ENCODE results near the gene ZDHHC7. TPM values are rescaled to one million over a fixed set of nuclear protein-coding genes. Genes with fewer than 3 reads are reported as not detected.
"Not testable (repeated sequence)": the region's sequence is repeated elsewhere in the genome, so short reads cannot be mapped to it uniquely, and the experiment has no call there.

ZDHHC7 gene, protein sequence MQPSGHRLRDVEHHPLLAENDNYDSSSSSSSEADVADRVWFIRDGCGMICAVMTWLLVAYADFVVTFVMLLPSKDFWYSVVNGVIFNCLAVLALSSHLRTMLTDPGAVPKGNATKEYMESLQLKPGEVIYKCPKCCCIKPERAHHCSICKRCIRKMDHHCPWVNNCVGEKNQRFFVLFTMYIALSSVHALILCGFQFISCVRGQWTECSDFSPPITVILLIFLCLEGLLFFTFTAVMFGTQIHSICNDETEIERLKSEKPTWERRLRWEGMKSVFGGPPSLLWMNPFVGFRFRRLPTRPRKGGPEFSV
- polyA plus RNA-seq (ENCODE audit: insufficient read length in 3 of 3) = 10 to 100 TPM; 47.0 to 62.5 (median 61.7) TPM
- long read RNA-seq, donor 1, transcript ZDHHC7-201 (8 exons, 3,442 nt) = major isoform, 9 of 10 reads
- long read RNA-seq, donor 1, partial matches to known transcripts = 0 of 10 reads
- long read RNA-seq, donor 1, other reads (novel, unspliced or antisense) = 0 of 10 reads
- long read RNA-seq, donor 2, transcript ZDHHC7-201 (8 exons, 3,442 nt) = major isoform, 9 of 11 reads
- long read RNA-seq, donor 2, partial matches to known transcripts = 0 of 11 reads
- long read RNA-seq, donor 2, other reads (novel, unspliced or antisense) = 0 of 11 reads
- long read RNA-seq, donor 3, transcript ZDHHC7-201 (8 exons, 3,442 nt) = major isoform, 5 of 31 reads
- long read RNA-seq, donor 3, partial matches to known transcripts = 26 of 31 reads
- long read RNA-seq, donor 3, other reads (novel, unspliced or antisense) = 0 of 31 reads
- long read RNA-seq, donor 4, transcript ZDHHC7-201 (8 exons, 3,442 nt) = major isoform, 8 of 10 reads
- long read RNA-seq, donor 4, partial matches to known transcripts = 0 of 10 reads
- long read RNA-seq, donor 4, other reads (novel, unspliced or antisense) = 0 of 10 reads
- long read RNA-seq, donor 5, transcript ZDHHC7-201 (8 exons, 3,442 nt) = major isoform, 5 of 5 reads
- long read RNA-seq, donor 5, partial matches to known transcripts = 0 of 5 reads
- long read RNA-seq, donor 5, other reads (novel, unspliced or antisense) = 0 of 5 reads
- long read RNA-seq, donor 6, transcript ZDHHC7-201 (8 exons, 3,442 nt) = major isoform, 11 of 26 reads
- long read RNA-seq, donor 6, partial matches to known transcripts = 14 of 26 reads
- long read RNA-seq, donor 6, other reads (novel, unspliced or antisense) = 0 of 26 reads
- long read RNA-seq, donor 7, transcript ZDHHC7-201 (8 exons, 3,442 nt) = major isoform, 16 of 39 reads
- long read RNA-seq, donor 7, partial matches to known transcripts = 20 of 39 reads
- long read RNA-seq, donor 7, other reads (novel, unspliced or antisense) = 0 of 39 reads
- long read RNA-seq, donor 8, partial matches to known transcripts = 0 of 5 reads
- long read RNA-seq, donor 8, other reads (novel, unspliced or antisense) = 0 of 5 reads
- long read RNA-seq, donor 9, transcript ZDHHC7-201 (8 exons, 3,442 nt) = major isoform, 16 of 17 reads
- long read RNA-seq, donor 9, partial matches to known transcripts = 0 of 17 reads
- long read RNA-seq, donor 9, other reads (novel, unspliced or antisense) = 0 of 17 reads
- long read RNA-seq, donor 10, transcript ZDHHC7-201 (8 exons, 3,442 nt) = major isoform, 10 of 32 reads
- long read RNA-seq, donor 10, partial matches to known transcripts = 17 of 32 reads
- long read RNA-seq, donor 10, other reads (novel, unspliced or antisense) = 0 of 32 reads
- long read RNA-seq, donor 11, transcript ZDHHC7-201 (8 exons, 3,442 nt) = major isoform, 7 of 8 reads
- long read RNA-seq, donor 11, partial matches to known transcripts = 0 of 8 reads
- long read RNA-seq, donor 11, other reads (novel, unspliced or antisense) = 0 of 8 reads
- long read RNA-seq, donor 12, transcript ZDHHC7-201 (8 exons, 3,442 nt) = major isoform, 14 of 16 reads
- long read RNA-seq, donor 12, partial matches to known transcripts = 0 of 16 reads
- long read RNA-seq, donor 12, other reads (novel, unspliced or antisense) = 0 of 16 reads
- long read RNA-seq, donor 13, transcript ZDHHC7-201 (8 exons, 3,442 nt) = major isoform, 6 of 13 reads
- long read RNA-seq, donor 13, partial matches to known transcripts = 0 of 13 reads
- long read RNA-seq, donor 13, other reads (novel, unspliced or antisense) = 0 of 13 reads
- long read RNA-seq, donor 14 = 0 reads
- long read RNA-seq, donor 15 = 0 reads
- long read RNA-seq, donor 16, transcript ZDHHC7-201 (8 exons, 3,442 nt) = major isoform, 12 of 15 reads
- long read RNA-seq, donor 16, partial matches to known transcripts = 0 of 15 reads
- long read RNA-seq, donor 16, other reads (novel, unspliced or antisense) = 0 of 15 reads

DNA sequence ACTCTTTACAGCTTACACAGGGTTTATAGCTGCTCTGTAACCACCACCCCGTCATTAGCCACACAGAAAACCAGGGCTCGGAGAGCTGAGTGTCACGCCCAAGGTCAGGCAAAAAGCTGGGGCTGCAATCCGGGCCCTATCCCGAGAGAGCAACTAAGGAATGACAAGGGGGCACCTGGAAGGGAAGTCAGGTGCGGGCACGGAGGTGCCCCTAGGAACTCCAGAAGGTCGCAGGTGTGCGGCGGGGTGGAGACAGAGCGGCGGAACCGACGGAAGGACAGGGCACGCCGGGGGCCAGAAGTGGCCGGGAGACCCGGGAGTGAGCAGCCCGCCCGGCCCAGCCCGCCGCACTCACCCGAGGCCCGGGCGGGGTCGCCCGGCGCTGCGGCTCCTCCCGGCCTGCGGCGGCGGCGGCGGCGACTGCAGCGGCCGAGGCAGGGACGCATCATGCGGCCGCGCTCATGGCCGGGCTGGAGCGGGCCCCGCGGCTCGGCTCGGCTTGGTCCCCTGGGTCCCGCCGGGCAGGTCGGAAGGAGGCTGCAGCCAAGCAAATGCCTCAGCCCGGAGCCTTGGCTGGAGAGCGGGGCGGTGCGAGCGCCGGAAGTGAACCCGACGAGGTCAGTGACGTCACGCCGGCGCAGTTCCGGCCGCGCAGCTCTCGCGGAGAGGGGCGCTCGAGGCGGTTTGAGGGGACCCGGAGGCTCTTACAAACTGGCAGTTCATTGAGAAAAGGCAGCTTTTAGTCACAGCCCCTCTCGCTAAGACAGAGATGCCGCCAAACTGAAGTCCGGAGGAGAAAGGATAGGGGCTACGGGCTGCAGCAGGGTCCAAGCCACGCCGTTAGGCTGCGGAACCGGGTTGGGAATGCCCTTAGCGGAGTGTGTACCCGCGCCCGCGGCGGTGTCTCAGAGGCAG is at the start of gene ZDHHC7:
Gene ZDHHC7, minus strand, starts transcription at position 605 of the 915 bp plus-strand sequence. CDS start 20,917 bp downstream, outside the sequence.
- peak; percentile 87 for DNase-seq

DNA sequence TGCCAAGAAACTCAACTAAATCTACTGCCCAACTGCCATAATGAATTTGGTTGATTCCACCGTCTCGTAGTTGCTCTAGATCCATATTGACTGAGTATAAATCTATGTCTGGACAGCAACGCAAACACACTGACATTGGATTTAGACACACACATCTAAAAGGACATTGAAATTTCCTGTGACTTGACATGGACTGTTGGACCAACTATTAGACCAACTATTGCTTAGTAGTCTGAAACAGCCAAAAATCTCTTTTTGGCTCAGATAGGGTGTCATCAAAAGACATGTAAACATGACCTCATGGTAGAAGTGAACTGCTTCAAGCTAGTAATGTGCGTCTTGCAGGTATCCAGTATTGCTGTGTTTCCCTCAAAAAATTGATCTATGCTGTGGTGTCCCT is 47.6 kb upstream of the ZDHHC7 start:
- no peak for DNase-seq

DNA sequence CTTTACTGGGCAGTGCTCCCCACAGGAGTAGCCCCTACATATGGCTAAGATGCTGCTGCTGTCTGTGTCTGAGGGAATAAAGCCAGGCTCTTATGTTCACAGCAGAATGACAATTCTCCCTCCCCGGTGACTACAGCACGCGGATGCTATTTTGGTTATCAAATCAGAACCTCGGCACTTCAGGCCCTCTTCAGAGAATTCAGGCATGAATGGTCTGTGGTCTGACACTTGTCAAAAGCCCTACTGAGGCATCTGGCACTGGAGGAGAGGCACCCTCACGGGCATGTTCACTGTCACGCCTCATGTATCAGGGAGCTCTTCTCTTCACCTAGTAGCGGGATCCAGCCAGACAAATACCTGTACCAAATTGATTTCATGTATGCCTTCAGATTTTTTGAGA is 46.6 kb upstream of the ZDHHC7 start:
- no peak for DNase-seq

DNA sequence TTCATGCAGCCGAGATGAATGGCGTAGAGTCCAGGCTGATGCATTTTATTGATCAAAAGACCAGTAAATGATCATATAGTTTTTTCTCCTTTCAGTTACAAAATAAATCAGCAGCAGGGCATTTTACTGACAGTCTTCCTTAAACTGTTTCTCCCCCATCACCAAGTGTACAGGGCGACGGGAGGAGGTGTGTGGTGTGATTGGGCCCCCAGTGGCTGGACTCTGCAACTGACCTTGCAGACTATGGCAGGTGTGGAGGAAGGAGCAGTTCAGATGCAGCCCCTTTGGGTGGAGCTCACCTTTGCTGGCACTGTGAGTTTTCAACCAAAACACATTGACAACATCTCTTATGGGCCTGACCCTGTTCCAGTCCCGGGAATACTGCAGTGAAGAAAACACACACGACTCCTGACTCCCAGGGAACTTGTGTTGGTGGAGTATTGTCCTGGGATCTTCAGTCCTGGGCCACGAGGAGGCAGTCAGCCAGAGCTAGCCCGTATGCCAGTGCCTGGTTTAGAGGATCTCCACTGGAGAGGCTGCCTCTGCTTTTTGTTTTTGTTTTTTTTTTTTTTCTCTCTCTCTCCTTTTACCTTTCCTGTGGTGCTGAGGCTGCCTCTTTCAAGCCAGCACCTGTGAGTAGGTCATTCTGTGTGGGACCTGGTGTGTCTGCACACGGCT is 46.0 kb upstream of the ZDHHC7 start:
- DNase-seq = no peak

DNA sequence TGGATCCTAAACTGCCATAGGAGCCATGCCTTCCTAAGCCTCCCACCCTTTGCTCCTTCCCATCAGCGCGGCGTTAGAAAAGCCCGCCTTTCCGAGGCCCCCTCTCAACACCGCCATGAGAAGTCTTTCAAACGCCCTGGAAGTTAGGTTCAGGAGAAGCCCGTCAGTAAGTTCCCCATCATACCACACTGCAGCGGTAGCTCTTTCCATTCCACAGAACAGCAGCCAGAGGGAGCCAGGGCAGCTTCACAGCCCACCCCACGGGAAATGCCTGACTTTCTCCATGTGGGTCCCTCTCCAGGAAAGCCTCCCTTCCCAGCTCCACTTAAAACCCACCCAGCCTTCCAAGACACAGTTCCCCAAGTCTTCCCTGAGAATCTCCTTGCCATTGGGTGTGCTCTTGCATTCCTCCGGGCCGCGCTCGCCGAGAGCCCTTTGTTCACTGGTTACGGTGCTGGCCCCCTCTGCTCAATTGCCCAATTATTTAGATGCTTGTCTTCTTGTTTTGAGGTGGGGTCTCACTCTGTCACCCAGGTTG is 44.9 kb upstream of the ZDHHC7 start:
- no peak for DNase-seq

DNA sequence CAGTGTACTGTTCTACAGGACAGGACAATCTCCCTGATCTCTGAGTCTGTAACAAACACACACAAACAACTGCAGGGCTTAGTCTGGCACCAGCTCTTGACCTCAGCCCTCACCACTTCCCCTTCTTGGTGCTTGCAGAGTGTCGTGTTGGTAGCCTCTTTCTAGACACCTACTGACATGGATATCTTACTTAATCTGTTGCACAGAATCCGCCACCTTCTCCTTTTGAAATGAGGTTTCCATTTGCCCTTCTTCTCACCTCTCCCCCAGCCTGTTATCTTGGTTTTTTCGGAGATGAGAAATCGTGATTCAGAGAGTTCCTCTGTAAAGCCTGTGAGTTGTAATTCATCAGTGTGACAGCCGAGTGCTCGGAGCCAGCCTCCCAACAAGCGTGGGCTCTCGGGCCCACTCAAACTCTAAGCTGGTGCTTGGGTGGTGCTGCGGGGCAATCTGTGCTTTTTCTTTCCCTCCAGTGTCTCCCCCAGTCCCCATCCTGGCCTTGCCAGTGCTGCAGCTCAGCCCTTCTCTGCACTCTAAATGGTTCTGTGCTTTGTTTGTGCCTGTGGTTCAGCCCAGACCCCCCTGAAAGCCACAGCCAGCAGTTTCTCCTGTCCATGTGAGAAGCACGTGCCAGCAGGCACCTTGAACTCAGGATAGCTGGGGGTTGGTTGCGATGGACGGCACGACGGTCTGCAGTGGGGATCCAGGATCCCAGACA is 44.3 kb upstream of the ZDHHC7 start:
- DNase-seq = peak; percentile 16

DNA sequence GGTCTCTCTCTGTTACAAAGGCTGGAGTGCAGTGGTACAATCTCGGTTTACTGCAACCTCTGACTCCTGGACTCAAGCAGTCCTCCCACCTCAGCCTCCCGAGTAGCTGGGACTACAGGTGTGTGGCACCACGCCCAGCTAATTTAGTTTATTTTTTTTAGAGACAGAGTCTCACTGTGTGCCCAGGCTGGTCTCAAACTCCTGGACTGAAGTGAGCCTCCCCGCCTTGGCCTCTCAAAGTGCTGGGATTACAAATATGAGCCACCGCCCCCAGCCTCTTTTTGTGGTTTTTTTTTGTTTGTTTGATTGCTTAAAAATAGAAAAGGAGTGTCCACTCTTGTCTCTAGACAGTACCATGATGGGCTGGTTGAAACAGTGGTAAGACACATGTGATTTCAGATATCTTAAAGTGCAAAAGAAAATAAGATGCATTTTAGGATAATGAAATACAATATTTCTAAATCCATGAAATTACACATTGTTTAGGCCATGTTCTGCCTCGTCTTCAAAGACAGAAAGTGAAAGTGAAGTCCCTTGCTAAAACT is 43.7 kb upstream of the ZDHHC7 start:
- DNase-seq = no peak

DNA sequence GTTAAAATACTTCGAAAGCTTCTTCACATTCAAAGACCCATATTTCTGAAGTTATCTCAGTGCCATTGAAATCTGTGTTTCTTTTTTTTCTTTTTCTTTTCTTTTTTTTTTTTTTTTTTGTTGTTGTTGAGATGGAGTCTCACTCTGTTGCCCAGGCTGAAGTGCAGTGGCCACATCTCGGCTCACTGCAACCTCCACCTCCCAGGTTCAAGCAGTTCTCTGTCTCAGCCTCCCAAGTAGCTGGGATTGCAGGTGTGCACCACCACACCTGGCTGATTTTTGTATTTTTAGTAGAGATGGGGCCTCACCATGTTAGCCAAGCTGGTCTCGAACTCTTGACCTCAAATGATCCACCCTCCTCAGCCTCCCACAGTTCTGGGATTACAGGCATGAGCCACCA is 43.0 kb upstream of the ZDHHC7 start:
- not testable (repeated sequence) for DNase-seq

DNA sequence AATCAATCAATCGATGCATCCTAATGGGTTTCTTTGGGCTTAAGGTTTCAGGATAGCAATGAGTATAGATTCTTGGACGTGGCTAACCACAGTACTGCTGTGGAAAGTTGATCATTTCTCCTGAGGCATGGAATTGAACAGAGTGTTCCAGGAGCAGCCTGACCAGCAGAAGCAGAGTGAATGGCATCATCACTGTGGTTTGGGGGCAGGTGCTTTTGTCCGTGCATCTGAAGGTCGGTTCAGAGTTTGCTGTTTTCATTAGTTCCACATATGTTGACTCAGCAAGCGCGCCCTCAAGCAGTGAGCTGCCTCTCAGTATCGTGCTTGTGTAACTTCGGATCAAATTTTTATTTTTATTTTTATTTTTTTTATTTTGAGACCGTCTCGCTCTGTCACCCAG is 41.2 kb upstream of the ZDHHC7 start:
- no peak for DNase-seq

DNA sequence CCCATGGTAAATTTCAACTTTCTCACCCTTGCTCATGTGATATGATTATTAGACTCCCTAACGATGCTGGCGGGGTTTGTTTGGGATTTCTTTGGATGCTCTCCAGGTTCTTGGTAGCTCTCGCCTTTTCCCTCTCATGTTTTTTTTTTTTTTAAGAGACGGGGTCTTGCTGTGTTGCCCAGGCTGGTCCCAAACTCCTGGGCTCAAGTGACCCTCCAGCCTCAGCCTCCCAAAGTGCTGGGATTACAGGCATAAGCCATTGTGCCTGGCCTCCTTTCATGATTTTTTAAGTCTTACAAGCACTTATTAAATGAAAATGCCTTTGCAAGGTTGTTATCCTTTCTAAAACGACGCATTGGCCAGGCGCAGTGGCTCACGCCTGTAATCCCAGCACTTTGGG is 40.3 kb upstream of the ZDHHC7 start:
- no peak for DNase-seq

DNA sequence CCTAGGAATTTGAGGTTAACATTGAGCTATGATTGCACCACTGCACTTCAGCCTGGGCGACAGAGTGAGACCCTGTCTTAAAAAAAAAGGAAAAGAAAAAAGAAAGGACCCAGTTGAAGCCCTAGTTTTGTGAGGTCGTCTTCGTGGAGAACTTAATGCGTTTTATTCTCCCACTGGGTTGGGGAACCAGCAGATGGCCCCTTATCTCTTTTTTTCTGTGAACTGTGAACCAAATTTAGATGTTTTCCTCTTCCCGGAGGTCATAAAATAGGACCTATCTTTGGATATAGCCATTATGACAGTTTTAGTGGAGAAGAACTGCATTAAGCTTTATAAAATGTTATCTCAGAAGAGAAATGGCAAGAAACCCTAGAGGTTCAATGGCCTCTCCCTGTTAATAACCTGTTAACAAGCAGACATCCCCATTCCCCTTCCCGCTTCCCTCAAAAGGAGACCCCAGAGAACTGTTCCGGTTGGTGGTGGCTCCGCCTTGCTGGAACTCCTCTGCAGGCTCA is 39.8 kb upstream of the ZDHHC7 start:
- DNase-seq = no peak

DNA sequence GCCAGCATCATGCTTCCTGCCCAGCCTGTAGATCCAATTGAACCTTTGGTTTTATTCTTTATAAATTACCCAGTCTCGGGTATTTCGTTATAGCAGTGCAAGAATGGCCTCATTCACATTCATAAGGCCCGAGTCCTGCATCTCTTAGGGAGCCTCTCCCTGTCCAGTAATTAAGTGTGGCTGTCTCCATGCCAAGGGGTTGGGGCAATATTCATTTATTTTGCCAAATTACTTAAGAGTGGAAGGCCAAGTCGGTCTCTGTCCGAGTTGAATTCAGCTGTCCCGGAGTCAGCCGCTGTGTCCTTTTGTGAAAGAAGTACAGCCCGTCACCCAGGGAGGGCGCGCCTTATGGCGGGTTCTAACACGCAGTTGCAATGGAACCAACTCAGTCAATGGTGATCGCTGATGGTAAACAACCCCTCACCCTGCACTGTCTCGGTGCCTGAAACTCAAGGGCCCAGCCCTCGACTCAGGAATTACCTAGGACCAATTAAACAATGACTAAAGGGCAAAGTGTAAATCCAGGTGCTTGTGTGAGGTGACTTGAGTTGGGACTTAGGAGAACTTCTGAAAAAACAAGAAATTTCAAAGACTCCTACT is 38.5 kb upstream of the ZDHHC7 start:
- no peak for DNase-seq

DNA sequence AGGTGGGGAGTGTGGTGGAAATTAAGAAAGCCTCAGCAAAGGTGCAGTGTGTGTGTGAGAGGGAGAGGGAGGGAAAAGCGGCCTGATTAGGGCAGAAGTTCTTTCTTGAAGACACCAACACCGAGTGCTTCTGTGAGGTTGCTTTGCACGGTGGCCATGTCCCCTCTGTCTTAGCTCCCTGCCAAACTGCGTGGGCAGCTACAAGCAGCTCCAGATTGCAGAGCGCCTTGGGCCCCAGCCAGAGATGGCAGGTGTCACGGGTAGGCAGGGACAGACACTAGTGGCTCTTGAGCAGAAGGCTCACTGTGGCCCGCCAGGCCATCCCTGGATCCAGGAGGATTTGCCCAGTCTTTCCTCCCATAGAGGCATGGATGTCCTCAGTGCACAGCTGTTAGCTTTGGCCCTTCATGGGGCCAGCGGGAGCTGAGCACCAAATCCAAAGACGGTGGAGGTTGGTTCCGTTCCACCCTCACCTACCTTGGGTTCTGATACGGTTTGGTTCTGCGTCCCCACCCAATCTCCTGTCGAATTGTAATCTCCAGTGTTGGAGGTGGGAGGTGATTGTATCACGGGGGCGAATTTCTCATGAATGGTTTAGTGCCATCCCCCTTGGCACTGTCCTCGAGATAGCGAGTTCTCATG is 37.7 kb upstream of the ZDHHC7 start:
- DNase-seq = no peak

DNA sequence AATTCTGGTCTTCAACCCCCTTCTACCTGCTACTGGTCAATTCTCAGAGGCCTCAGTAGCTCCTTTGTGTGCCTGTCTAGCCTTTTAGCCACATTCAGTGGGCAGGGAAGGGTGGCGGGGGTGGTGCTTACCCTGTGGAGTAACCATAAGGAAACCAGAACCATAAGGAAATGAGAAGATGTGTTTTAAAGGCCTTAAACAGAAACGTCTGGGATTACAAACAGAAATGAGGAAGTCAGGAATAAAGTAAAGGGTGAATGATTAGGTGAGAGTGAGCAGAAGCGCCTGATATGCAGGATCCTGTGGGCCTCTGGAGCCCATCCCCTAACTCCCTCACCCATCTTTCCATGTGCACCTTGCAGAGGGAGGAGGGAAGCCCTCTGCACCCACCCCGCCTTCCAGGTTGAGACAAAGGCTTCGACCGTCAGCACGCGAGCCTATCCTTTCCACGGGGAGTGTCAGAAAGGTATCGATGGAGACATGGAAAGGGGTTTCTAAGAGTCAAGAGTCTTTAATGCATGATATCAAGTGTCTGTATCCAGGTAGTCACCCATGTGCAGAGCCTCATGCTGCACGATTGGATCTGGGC is 36.6 kb upstream of the ZDHHC7 start:
- no peak for DNase-seq
